Stimulated activated CD8-positive, alpha-beta memory T cell treated with anti-CD3 and anti-CD28 coated beads, Interleukin-4, amount 100 ng/mL, for 4 hours (primary cell): ENCODE results near the gene C1orf141.
"Not testable (repeated sequence)": the region's sequence is repeated elsewhere in the genome, so short reads cannot be mapped to it uniquely, and the experiment has no call there.

Source experiments
- DNase-seq, 2 donors: peaks; one replicate each; pipeline ENCODE4 v3.0.0-alpha.2; 2020; ENCODE audit warnings: low read depth in 2 of 2, low spot score in 1 of 2

C1orf141 gene

GRCh38 chr1:67143966-67144365, 9.2 kb upstream of the C1orf141 start:
- no peak for DNase-seq

GRCh38 chr1:67142931-67143330, 8.2 kb upstream of the C1orf141 start:
- no peak for DNase-seq

- DNase-seq: not testable (repeated sequence)
These were observed 7.1 kb upstream of the C1orf141 start for GRCh38 chr1:67141832-67142231.

GRCh38 chr1:67140460-67140859, 5.7 kb upstream of the C1orf141 start:
- DNase-seq: no peak

GRCh38 chr1:67138813-67139499, 4.2 kb upstream of the C1orf141 start:
- no peak for DNase-seq

GRCh38 chr1:67137307-67137753, 2.6 kb upstream of the C1orf141 start:
- no peak for DNase-seq

GRCh38 chr1:67135354-67135753, 584 bp upstream of the C1orf141 start:
- no peak for DNase-seq

- no peak for DNase-seq
These were observed 1.6 kb downstream of the C1orf141 start for GRCh38 chr1:67133177-67133576.

- no peak for DNase-seq
These were observed 4.1 kb downstream of the C1orf141 start for GRCh38 chr1:67130673-67131072.

- no peak for DNase-seq
These were observed 7.8 kb downstream of the C1orf141 start for GRCh38 chr1:67126974-67127373.

GRCh38 chr1:67126111-67126746, 8.5 kb downstream of the C1orf141 start:
- DNase-seq: no peak

GRCh38 chr1:67124455-67124854, 10.3 kb downstream of the C1orf141 start:
- no peak for DNase-seq

- DNase-seq: no peak
These were observed 13.7 kb downstream of the C1orf141 start for GRCh38 chr1:67120855-67121619.

GRCh38 chr1:67118646-67119045, 16.1 kb downstream of the C1orf141 start:
- no peak for DNase-seq

GRCh38 chr1:67118191-67118590, 16.6 kb downstream of the C1orf141 start:
- no peak for DNase-seq

- DNase-seq: no peak
These were observed 20.6 kb downstream of the C1orf141 start for GRCh38 chr1:67114162-67114561.

GRCh38 chr1:67110352-67110751, 24.4 kb downstream of the C1orf141 start:
- no peak for DNase-seq

- no peak for DNase-seq
These were observed 29.3 kb downstream of the C1orf141 start for GRCh38 chr1:67105508-67105907.

GRCh38 chr1:67103548-67103947, 31.2 kb downstream of the C1orf141 start:
- no peak for DNase-seq

GRCh38 chr1:67100833-67101232, 33.9 kb downstream of the C1orf141 start:
- no peak for DNase-seq

GRCh38 chr1:67097305-67097704, 37.5 kb downstream of the C1orf141 start:
- no peak for DNase-seq

- DNase-seq: no peak
These were observed 40.6 kb downstream of the C1orf141 start for GRCh38 chr1:67094191-67094590.
